Measurements from ENCODE around the gene DCC. TPM values are rescaled to one million over a fixed set of nuclear protein-coding genes. Genes with fewer than 3 reads are reported as not detected.

DCC gene
- total RNA-seq, 1 experiment from 2014 or later: not detected

DNA sequence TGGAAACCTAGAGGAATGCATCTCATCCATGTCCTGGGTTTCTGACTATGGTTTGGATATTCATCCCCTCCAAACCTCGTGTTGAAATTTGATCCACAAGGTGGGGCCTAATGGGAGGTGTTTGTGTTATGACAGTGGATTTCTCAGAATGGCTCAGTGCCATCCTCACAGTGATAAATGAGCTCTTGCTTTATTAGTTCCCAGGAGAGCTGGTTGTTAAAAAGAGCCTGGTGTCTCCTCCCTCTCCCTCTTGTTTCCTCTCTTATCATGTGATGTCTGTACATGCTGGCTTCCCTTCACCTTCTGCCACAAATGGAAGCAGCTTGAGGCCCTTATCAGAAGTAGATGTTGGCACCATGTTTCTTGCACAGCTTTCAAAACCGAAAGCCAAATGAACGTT lies 424.3 kb downstream of the DCC start:
- Histone ChIP-seq H3K9ac (ENCODE audit: low read length) (no peak overlapping the region), H2AFZ (ENCODE audit: low read depth, low read length, poor library complexity, severe bottlenecking) (no peak overlapping the region), H3K4me1 (ENCODE audit: control insufficient read depth in 1 of 2, insufficient read depth in 2 of 2, low read length in 2 of 2) (no peaks in the 10 kb centered on the region), H3K27me3 (ENCODE audit: insufficient read depth, low read length) (no peaks in the 10 kb centered on the region), H3K36me3 (ENCODE audit: control insufficient read depth in 1 of 2, insufficient read depth in 2 of 2, low read length in 2 of 2) (no peaks in the 10 kb centered on the region), H3K4me2 (ENCODE audit: low read length) (no peak overlapping the region), H4K20me1 (ENCODE audit: insufficient read depth) (no peaks in the 10 kb centered on the region), H3K79me2 (ENCODE audit: insufficient read depth, low read length) (no peaks in the 10 kb centered on the region), H3K9me2 (ENCODE audit: insufficient read depth) (no peaks in the 10 kb centered on the region), H3K4me3 (replicated peaks in 1 of 2; ENCODE audit: low read depth in 1 of 2, low read length in 2 of 2) (no peak overlapping the region), H3K9me3 (ENCODE audit: control insufficient read depth in 1 of 2, insufficient read depth in 1 of 2, low read depth in 1 of 2, low read length in 2 of 2) (peaks cover 3 to 8% of the 10 kb centered on the region in 2 experiments; a peak in 2 of 4 replicates), H3K27ac (ENCODE audit: low read depth, low read length) (no peak overlapping the region)
- ChIA-PET RAD21 (ENCODE audit: low non-redundant PET in 1 of 2, low total read pairs in 2 of 2, uncharacterized antibody in 2 of 2, unreplicated experiment in 2 of 2) (no interaction called here), POLR2A (no interaction called here), CTCF (no interaction called here)
- intact Hi-C loops (cut with micrococcal nuclease): no loop called here
- no TSS peak for BruUV-seq (replicated peaks)
- no peak for DNase-seq (ENCODE audit: low read depth, low spot score)
- TF ChIP-seq, protein P1, sequence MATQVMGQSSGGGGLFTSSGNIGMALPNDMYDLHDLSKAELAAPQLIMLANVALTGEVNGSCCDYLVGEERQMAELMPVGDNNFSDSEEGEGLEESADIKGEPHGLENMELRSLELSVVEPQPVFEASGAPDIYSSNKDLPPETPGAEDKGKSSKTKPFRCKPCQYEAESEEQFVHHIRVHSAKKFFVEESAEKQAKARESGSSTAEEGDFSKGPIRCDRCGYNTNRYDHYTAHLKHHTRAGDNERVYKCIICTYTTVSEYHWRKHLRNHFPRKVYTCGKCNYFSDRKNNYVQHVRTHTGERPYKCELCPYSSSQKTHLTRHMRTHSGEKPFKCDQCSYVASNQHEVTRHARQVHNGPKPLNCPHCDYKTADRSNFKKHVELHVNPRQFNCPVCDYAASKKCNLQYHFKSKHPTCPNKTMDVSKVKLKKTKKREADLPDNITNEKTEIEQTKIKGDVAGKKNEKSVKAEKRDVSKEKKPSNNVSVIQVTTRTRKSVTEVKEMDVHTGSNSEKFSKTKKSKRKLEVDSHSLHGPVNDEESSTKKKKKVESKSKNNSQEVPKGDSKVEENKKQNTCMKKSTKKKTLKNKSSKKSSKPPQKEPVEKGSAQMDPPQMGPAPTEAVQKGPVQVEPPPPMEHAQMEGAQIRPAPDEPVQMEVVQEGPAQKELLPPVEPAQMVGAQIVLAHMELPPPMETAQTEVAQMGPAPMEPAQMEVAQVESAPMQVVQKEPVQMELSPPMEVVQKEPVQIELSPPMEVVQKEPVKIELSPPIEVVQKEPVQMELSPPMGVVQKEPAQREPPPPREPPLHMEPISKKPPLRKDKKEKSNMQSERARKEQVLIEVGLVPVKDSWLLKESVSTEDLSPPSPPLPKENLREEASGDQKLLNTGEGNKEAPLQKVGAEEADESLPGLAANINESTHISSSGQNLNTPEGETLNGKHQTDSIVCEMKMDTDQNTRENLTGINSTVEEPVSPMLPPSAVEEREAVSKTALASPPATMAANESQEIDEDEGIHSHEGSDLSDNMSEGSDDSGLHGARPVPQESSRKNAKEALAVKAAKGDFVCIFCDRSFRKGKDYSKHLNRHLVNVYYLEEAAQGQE (IDR thresholded peaks at IDR 0.05; ENCODE audit: low read depth): no peak
- TF ChIP-seq EZH2phosphoT487 (IDR thresholded peaks at IDR 0.05; ENCODE audit: borderline replicate concordance) (no peak), TCF7L2 (IDR thresholded peaks at IDR 0.05; ENCODE audit: borderline replicate concordance, extremely low read depth, insufficient read depth, insufficient read length) (no peak), POLR2AphosphoS5 (IDR thresholded peaks at IDR 0.05; ENCODE audit: low read depth, low read length) (no peak), SRF (IDR thresholded peaks at IDR 0.05; ENCODE audit: low read depth) (no peak), YY1 (IDR thresholded peaks at IDR 0.05; ENCODE audit: extremely low read depth, insufficient replicate concordance, low read depth, low read length) (no peak), ZFX (IDR thresholded peaks at IDR 0.05) (no peak), CEBPB (IDR thresholded peaks at IDR 0.05; ENCODE audit: low read depth) (no peak), ZNF274 (IDR thresholded peaks at IDR 0.05; ENCODE audit: low read depth, low read length) (no peak), EZH2 (IDR thresholded peaks at IDR 0.05) (no peak), SIN3A (IDR thresholded peaks at IDR 0.05; ENCODE audit: low read depth) (no peak), SP1 (IDR thresholded peaks at IDR 0.05; ENCODE audit: low read depth) (no peak), EGR1 (IDR thresholded peaks at IDR 0.05; ENCODE audit: low read depth) (no peak), CBX3 (IDR thresholded peaks at IDR 0.05; ENCODE audit: low read depth) (no peak), JUND (IDR thresholded peaks at IDR 0.05) (no peak), ELF1 (IDR thresholded peaks at IDR 0.05; ENCODE audit: borderline replicate concordance, low read depth) (no peak)
- TF ChIP-seq, protein P2, sequence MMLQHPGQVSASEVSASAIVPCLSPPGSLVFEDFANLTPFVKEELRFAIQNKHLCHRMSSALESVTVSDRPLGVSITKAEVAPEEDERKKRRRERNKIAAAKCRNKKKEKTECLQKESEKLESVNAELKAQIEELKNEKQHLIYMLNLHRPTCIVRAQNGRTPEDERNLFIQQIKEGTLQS (IDR thresholded peaks at IDR 0.05): no peak
- TF ChIP-seq, protein P3, sequence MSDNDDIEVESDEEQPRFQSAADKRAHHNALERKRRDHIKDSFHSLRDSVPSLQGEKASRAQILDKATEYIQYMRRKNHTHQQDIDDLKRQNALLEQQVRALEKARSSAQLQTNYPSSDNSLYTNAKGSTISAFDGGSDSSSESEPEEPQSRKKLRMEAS (IDR thresholded peaks at IDR 0.05): no peak
- TF ChIP-seq, protein P4, sequence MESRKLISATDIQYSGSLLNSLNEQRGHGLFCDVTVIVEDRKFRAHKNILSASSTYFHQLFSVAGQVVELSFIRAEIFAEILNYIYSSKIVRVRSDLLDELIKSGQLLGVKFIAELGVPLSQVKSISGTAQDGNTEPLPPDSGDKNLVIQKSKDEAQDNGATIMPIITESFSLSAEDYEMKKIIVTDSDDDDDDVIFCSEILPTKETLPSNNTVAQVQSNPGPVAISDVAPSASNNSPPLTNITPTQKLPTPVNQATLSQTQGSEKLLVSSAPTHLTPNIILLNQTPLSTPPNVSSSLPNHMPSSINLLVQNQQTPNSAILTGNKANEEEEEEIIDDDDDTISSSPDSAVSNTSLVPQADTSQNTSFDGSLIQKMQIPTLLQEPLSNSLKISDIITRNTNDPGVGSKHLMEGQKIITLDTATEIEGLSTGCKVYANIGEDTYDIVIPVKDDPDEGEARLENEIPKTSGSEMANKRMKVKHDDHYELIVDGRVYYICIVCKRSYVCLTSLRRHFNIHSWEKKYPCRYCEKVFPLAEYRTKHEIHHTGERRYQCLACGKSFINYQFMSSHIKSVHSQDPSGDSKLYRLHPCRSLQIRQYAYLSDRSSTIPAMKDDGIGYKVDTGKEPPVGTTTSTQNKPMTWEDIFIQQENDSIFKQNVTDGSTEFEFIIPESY (IDR thresholded peaks at IDR 0.05; ENCODE audit: extremely low read depth, insufficient replicate concordance, low read length): no peak
- no peak for ATAC-seq

Data from HCT116 (cell line).